GM12801 (cell line): Measurements from ENCODE around the gene C1QTNF7.

Experiments used
- CTCF ChIP-seq: IDR thresholded peaks from one replicate; pipeline ENCODE4 v1.5.1; 2011; ENCODE audit warnings: control low read depth; ENCODE audit not compliant: insufficient read length; ENCODE audit errors: extremely low read depth

Gene C1QTNF7

GRCh38 chr4:15489551-15489950 is 61.7 kb downstream of the C1QTNF7 start:
- no peak for TF ChIP-seq CTCF

- TF ChIP-seq CTCF = no peak
These were observed 65.6 kb downstream of the C1QTNF7 start for GRCh38 chr4:15493411-15493810.

- TF ChIP-seq CTCF = no peak
These were observed 67.8 kb downstream of the C1QTNF7 start for GRCh38 chr4:15495621-15496020.
